C4-2B (cell line): ENCODE results near the gene ABTB1.
A peak's percentile ranks its signal among the peaks of the same experiment; 100 is the strongest.
"Not testable (repeated sequence)": the region's sequence is repeated elsewhere in the genome, so short reads cannot be mapped to it uniquely, and the experiment has no call there.

Source experiments
- H3K27ac ChIP-seq: fragments of 450-650 bp; 2 replicates; pipeline ENCODE4 v1.5.1; 2017
- ZFX ChIP-seq: fragments of 450-650 bp; IDR thresholded peaks from 2 replicates; pipeline ENCODE4 v1.6.1; 2017
- TF ChIP-seq, protein P1 (sequence below): fragments of 450-650 bp; conservative IDR thresholded peaks from 2 replicates; pipeline ENCODE4 v1.5.1; 2017; ENCODE audit warnings: mild to moderate bottlenecking

Gene ABTB1

DNA sequence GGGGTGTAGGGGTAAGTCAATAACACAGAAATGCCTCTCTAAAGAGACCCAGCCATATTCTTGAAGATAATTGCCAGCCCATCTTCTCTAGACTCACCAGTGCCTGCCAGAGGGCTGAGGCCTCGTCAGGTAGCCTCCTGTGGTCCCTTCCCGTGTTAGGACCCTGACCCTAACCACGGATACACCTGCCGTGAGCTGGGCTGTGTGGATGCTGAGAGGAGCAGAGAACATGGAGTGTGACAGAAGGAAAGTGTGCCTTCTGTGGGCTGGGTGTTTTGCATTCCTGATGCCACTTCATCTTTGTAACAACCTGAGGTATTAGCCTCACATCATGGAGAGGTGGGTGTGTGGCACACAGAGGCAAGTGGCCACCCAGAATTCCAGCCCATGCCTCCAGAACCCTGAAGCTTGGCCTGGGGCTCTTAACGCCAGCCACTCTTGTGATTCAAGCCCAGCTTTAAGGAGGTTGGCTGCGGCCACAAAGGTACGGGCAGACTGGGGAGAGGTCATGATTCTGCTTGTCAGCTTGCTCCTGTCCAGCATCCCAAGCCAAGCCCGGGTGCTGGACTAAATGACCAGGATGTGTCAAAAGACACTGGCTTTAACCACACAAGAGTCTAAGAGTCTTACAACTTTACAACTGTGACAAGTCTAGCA is 21.1 kb upstream of the ABTB1 start:
- TF ChIP-seq ZFX, result no peak
- TF ChIP-seq, protein P1, sequence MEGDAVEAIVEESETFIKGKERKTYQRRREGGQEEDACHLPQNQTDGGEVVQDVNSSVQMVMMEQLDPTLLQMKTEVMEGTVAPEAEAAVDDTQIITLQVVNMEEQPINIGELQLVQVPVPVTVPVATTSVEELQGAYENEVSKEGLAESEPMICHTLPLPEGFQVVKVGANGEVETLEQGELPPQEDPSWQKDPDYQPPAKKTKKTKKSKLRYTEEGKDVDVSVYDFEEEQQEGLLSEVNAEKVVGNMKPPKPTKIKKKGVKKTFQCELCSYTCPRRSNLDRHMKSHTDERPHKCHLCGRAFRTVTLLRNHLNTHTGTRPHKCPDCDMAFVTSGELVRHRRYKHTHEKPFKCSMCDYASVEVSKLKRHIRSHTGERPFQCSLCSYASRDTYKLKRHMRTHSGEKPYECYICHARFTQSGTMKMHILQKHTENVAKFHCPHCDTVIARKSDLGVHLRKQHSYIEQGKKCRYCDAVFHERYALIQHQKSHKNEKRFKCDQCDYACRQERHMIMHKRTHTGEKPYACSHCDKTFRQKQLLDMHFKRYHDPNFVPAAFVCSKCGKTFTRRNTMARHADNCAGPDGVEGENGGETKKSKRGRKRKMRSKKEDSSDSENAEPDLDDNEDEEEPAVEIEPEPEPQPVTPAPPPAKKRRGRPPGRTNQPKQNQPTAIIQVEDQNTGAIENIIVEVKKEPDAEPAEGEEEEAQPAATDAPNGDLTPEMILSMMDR, result no peak
- no peak overlapping the region for H3K27ac ChIP-seq

DNA sequence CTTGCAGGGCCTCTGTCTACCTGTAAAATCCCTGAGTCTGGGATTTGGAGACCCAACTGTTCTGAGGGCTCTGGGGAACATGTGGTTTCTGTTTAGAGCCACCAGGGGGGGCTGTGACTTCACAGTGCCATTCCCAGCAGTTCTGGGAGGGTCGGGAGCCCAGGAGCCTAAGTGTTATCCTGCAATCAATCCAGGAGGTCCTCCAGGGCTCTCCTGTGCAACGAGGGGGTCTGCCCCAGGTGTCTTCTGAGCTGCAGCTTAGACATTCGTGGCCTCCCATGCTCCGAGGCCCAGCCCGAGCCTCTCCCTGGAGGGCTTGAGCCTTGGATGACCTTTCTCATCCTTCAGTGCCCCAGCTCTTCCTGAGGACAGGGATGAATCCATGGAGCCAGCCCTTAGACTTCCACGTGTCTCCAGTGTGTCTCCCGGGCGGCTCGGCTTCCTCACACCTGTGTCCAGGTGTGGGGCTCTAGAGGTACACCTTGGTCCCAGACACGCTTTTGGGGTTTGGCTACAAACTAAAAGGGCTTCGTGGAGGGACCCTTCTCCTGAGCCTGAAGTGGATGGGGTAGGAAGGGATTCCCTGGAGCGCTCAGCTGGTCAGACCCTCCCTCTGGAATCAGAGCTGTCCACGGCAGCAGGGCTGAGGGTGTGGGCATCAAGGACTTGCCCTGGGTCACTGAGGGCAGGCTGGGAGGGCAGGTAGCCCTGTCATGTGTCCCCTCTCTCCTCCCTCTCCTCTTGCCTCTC is 20.3 kb upstream of the ABTB1 start:
- TF ChIP-seq, protein P1, result peak; percentile 90
- no peak for TF ChIP-seq ZFX
- no peak overlapping the region for H3K27ac ChIP-seq

DNA sequence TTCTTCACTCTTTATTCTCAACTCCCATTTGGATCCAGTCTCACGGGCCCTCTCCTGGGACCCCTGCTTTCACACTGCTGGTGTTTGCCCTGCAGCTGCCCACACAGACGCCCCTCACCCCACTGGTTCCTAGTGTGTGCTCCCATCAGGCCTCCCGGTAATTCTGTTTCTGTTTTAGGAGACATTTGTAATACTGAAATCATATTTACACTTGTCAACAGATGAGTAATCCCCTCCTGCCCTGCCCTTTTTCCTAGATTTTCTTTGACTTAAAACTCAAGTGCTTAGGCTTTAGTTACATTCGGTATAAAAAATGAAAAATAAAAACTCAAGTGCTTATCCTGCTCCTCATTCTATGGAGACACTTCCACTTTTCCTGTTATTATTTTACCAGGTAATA is 18.4 kb upstream of the ABTB1 start:
- TF ChIP-seq, protein P1, result no peak
- TF ChIP-seq ZFX, result no peak
- H3K27ac ChIP-seq, result no peak overlapping the region

DNA sequence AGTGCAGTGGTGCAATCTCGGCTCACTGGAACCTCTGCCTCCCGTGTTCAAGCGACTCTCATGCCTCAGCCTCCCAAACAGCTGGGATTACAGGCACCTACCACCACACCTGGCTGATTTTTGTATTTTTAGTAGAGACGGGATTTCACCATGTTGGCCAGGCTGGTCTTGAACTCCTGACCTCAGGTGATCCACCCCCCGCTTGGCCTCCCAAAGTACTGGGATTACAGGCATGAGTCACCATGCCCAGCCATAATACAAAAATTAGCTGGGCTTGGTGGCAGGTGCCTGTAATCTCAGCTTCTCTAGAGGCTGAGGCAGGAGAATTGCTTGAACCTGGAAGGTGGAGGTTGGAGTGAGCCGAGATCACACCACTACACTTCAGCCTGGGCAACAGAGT is 17.8 kb upstream of the ABTB1 start:
- H3K27ac ChIP-seq, result not testable (repeated sequence)

DNA sequence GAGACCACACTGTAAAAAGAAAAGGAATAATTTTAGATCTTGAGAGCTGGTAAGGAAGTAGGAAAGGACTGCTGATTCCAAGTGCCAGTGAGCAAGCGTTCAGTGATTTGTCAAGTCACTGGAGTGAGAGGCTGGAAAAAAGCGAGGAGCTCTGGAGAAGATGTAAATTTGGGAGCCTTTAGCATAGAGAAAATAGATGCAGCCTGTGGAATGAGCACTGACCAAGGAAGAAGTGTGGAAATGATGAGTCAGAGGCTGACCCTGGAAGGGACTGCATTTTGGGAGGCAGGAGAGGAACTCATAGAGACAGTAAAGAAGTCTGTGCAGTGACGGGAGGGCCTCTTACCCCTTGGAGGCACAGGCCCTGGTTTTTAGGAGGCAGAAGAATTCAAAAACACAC is 17.1 kb upstream of the ABTB1 start:
- TF ChIP-seq, protein P1, result no peak
- TF ChIP-seq ZFX, result no peak
- no peak overlapping the region for H3K27ac ChIP-seq

DNA sequence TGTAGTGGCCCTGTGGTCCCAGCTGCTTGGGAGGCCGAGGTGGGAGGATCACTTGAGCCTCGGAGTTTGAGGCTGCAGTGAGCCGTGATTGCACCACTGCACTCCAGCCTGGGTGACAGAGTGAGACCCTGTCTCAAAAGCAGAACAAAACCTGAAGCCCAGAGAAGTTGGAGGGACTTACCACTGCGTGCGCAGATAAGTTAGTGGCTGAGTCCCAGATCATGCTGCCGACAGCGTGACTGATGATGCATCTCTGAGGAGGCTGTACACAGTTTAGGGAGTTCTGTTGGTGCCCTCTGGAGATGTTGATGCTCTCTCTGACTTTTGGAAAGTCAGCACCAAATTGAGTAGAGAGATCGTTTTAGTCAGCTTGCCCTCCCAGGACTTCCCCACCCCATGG is 15.8 kb upstream of the ABTB1 start:
- TF ChIP-seq ZFX, result no peak
- TF ChIP-seq, protein P1, result no peak
- no peak overlapping the region for H3K27ac ChIP-seq

DNA sequence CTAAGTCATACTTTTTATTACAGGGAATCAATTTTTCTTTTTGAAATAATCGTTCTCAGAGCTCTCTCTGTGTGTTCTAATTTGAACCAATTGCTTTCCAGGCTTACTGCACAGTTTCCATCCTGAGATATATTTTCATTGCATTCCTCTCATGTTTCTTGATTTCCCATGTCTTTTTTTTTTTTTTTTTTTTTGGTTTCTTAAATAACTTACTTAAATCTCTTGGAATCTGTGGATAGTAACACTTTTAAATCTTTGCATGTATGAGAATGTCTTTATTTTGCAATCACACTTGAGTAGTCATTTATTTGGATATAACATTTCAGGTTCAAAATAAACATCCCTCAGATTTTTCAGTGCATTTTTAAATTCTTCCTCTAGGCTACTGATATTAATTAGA is 14.5 kb upstream of the ABTB1 start:
- H3K27ac ChIP-seq, result no peak overlapping the region
- TF ChIP-seq, protein P1, result no peak
- no peak for TF ChIP-seq ZFX
